ENCODE data around the gene ASIC2.
A peak's percentile ranks its signal among the peaks of the same experiment; 100 is the strongest.

Gene ASIC2

GRCh38 chr17:33175562-33175961 is 117.5 kb downstream of the ASIC2 start:
- TF ChIP-seq CTCF (IDR thresholded peaks at IDR 0.05; ENCODE audit: insufficient read depth, low read depth, low read length, missing control alignments): no peak

GRCh38 chr17:33171931-33172330 is 121.2 kb downstream of the ASIC2 start:
- H3K4me3 ChIP-seq (ENCODE audit: low read length): no peak overlapping the region
- no peak for DNase-seq (ENCODE audit: low read depth)
- TF ChIP-seq CTCF (IDR thresholded peaks at IDR 0.05; ENCODE audit: insufficient read depth, low read depth, low read length, missing control alignments): no peak

More at GRCh38 chr17:33175562-33175961, 117.5 kb downstream of the ASIC2 start:
- no peak overlapping the region for H3K4me3 ChIP-seq (ENCODE audit: low read length)
- no peak for DNase-seq (ENCODE audit: low read depth)

- no peak overlapping the region for H3K4me3 ChIP-seq (ENCODE audit: low read length)
- DNase-seq (ENCODE audit: low read depth): peak; percentile 87
- no peak for TF ChIP-seq CTCF (IDR thresholded peaks at IDR 0.05; ENCODE audit: insufficient read depth, low read depth, low read length, missing control alignments)
Measured at GRCh38 chr17:33169580-33170285, 123.4 kb downstream of the ASIC2 start.

DNA sequence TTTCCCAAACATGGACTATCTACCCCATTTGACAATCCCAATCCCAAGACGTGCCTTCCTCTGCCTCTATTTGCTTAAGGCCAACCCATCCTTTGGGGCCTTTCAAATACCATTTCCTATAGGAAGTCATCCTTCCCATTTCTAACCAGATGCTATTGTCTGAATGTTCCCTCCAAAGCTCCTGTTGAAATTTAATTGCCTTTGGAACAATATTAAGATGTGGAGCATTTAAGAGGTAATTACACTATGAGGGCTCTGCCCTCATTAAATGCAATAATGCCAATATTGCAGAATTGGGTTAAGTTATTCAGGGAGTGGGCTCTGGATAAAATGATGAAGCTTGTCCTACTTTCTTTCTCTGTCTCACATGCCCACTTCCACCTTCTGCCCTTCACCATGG is 125.4 kb downstream of the ASIC2 start:
- H3K4me3 ChIP-seq (ENCODE audit: low read length): no peak overlapping the region
- no peak for DNase-seq (ENCODE audit: low read depth)
- TF ChIP-seq CTCF (IDR thresholded peaks at IDR 0.05; ENCODE audit: insufficient read depth, low read depth, low read length, missing control alignments): no peak

GRCh38 chr17:33166472-33166871 is 126.6 kb downstream of the ASIC2 start:
- TF ChIP-seq CTCF (IDR thresholded peaks at IDR 0.05; ENCODE audit: insufficient read depth, low read depth, low read length, missing control alignments): no peak
- DNase-seq (ENCODE audit: low read depth): no peak
- H3K4me3 ChIP-seq (ENCODE audit: low read length): no peak overlapping the region

GRCh38 chr17:33164169-33164881 is 128.8 kb downstream of the ASIC2 start:
- no peak for TF ChIP-seq CTCF (IDR thresholded peaks at IDR 0.05; ENCODE audit: insufficient read depth, low read depth, low read length, missing control alignments)
- H3K4me3 ChIP-seq (ENCODE audit: low read length): no peak overlapping the region
- peak; percentile 83 for DNase-seq (ENCODE audit: low read depth)
